NCI-H446 treated with DMSO at 0.1 percent for 48 hours (cell line): ENCODE measurements around the gene POMGNT1.

ENCODE experiments used
- DNase-seq: peaks from one replicate; lab custom pipeline; 2025; lab: John Stamatoyannopoulos, UW

The POMGNT1 gene

GRCh38 chr1:46157916-46158311, 40.3 kb downstream of the POMGNT1 start:
- no peak for DNase-seq

DNA sequence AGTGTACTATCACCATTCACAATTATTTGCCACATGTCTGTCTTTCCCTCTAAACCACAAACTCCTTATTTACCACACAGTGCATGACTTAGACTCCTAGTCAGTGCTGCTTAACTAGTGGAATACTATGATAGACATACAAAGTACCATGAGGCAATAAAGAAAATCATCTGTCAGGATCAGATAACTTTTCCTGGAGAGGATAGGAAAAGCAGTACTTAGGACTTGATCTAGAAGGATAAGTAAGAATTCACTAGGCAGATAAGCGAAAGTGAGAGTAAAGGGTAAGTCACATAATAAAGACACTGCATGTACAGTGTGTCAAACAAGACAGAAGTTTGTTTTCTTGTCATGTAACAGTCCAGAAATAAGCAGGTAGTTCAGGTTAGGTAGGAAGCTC, 44.5 kb downstream of the POMGNT1 start:
- no peak for DNase-seq

- no peak for DNase-seq
Measured at GRCh38 chr1:46153228-46153627, 45.0 kb downstream of the POMGNT1 start.

GRCh38 chr1:46152016-46152415, 46.2 kb downstream of the POMGNT1 start:
- no peak for DNase-seq

DNA sequence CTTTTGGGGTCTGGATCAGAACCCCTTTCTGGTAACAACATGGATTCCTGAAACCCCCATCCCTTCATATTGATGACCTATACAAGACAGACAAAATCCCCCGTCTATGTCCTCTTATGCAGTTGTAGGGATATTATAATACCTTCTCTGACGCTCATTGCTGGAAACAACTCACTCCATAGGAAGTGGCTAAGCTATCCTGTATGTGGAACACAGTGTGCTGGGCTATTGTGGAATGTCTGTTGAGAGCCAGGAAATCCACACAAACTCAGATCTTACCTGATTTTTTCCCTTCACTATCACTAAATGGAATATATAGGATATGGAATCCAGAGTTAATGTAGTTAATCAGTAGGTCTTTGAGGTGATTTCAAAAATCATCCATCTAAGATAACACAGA, 48.1 kb downstream of the POMGNT1 start:
- DNase-seq = no peak

DNA sequence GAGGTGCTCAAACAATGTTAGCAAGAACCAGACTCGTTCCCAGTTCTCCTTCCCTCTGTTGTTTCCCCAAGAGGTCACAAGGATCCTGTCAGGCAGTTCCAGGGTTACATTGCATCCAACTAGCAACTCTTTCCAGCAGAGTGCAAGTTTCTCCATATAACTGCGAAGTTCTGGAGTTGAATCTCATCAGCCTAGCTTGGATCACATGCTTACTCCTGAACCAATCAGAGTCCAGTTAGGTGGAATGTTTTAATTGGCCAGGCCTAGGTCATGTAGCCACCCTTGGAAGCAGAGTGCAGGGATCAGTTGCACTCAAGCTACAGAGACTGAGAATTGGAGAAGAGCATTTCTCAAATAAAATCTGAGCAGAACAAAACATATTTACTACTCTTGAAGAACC, 49.9 kb downstream of the POMGNT1 start:
- DNase-seq = no peak
